HEK293 (cell line): ENCODE measurements around the gene HLA-DMA.

ENCODE experiments used
- CTCF ChIA-PET: fragments of 350-600 bp; formaldehyde crosslinking; extraction: SDS; loops from one replicate; lab custom pipeline; 2021; ENCODE audit warnings: antibody characterized with exemption; lab: Yijun Ruan, JAX
- POLR2A ChIA-PET: fragments of 300-600 bp; formaldehyde crosslinking; extraction: SDS; loops from one replicate; lab custom pipeline; 2020; ENCODE audit warnings: antibody characterized with exemption, inconsistent platforms; lab: Yijun Ruan, JAX
- H3K27ac ChIP-seq: fragments of 200-500 bp; sonication (Bioruptor generic); 2 replicates; pipeline ENCODE4 v1.5.1; 2014; ENCODE audit warnings: low read depth, low read length, control low read depth, inconsistent platforms; ENCODE audit errors: extremely low read depth
- H3K36me3 ChIP-seq, 2 experiments: fragments of 200-500 bp in 1 of 2; sonication (Bioruptor generic) in 1 of 2; 1 replicate in 1 of 2; 2 replicates in 1 of 2; pipeline ENCODE4 v1.5.1; 2014 to 2017; ENCODE audit warnings: inconsistent platforms in 2 of 2, low read length in 2 of 2; ENCODE audit not compliant: control insufficient read depth in 2 of 2, insufficient read depth in 1 of 2
- H3K4me1 ChIP-seq: fragments of 200-500 bp; sonication (Bioruptor generic); 2 replicates; pipeline ENCODE4 v1.5.1; 2014; ENCODE audit warnings: mild to moderate bottlenecking, low read length, inconsistent platforms; ENCODE audit not compliant: control insufficient read depth, insufficient read depth
- H3K4me3 ChIP-seq: 2 replicates; pipeline ENCODE4 v1.5.1; 2011; ENCODE audit warnings: low read depth, mild to moderate bottlenecking, control low read depth, low read length, moderate library complexity
- H3K9me3 ChIP-seq: fragments of 200-500 bp; sonication (Bioruptor generic); 2 replicates; pipeline ENCODE4 v1.5.1; 2014; ENCODE audit warnings: low read depth, low read length, inconsistent platforms; ENCODE audit not compliant: control insufficient read depth, insufficient read depth
- CTCF ChIP-seq: fragments of 450-650 bp; formaldehyde crosslinking; IDR thresholded peaks from 2 replicates; pipeline ENCODE4 v1.5.1; 2016; ENCODE audit warnings: missing biosample characterization, missing genetic modification characterization
- IKZF3 ChIP-seq: fragments of 450-650 bp; IDR thresholded peaks from 2 replicates; pipeline ENCODE4 v1.5.0; 2018; ENCODE audit warnings: missing biosample characterization, mild to moderate bottlenecking, missing genetic modification characterization, moderate library complexity
- MEIS1 ChIP-seq: sonication (generic); formaldehyde crosslinking; IDR thresholded peaks from 2 replicates; pipeline ENCODE4 v1.8.1; 2022; ENCODE audit warnings: missing genetic modification reagents, mild to moderate bottlenecking, borderline replicate concordance
- PRDM1 ChIP-seq: fragments of 450-650 bp; formaldehyde crosslinking; IDR thresholded peaks from 2 replicates; pipeline ENCODE4; 2016; ENCODE audit warnings: missing biosample characterization, missing genetic modification characterization
- TCF7L2 ChIP-seq: IDR thresholded peaks from 2 replicates; pipeline ENCODE4 v1.6.1; 2011; ENCODE audit warnings: low read depth, mild to moderate bottlenecking, inconsistent platforms, low read length, moderate library complexity, borderline replicate concordance
- WT1 ChIP-seq: fragments of 450-650 bp; formaldehyde crosslinking; IDR thresholded peaks from 2 replicates; pipeline ENCODE4 v1.5.1; 2016; ENCODE audit warnings: missing biosample characterization, missing genetic modification characterization
- ZEB2 ChIP-seq: fragments of 450-650 bp; formaldehyde crosslinking; IDR thresholded peaks from 2 replicates; pipeline ENCODE4 v1.5.1; 2016; ENCODE audit warnings: missing biosample characterization, missing genetic modification characterization
- ZFP41 ChIP-seq: fragments of 450-650 bp; formaldehyde crosslinking; IDR thresholded peaks from 2 replicates; pipeline ENCODE4 v1.5.1; 2016; ENCODE audit warnings: missing biosample characterization, missing genetic modification characterization, borderline replicate concordance
- ZNF138 ChIP-seq: fragments of 450-650 bp; formaldehyde crosslinking; IDR thresholded peaks from 2 replicates; pipeline ENCODE4 v1.5.1; 2016; ENCODE audit warnings: missing biosample characterization, missing genetic modification characterization, borderline replicate concordance
- ZNF155 ChIP-seq: fragments of 450-650 bp; formaldehyde crosslinking; IDR thresholded peaks from 2 replicates; pipeline ENCODE4 v1.5.1; 2016; ENCODE audit warnings: missing biosample characterization, missing genetic modification characterization
- ZNF23 ChIP-seq: fragments of 450-650 bp; formaldehyde crosslinking; IDR thresholded peaks from 2 replicates; pipeline ENCODE4 v1.5.1; 2016; ENCODE audit warnings: missing biosample characterization, missing genetic modification characterization, borderline replicate concordance
- ZNF24 ChIP-seq: fragments of 450-650 bp; formaldehyde crosslinking; IDR thresholded peaks from 2 replicates; pipeline ENCODE4 v1.5.1; 2016; ENCODE audit warnings: missing biosample characterization, missing genetic modification characterization
- ZNF248 ChIP-seq: fragments of 450-650 bp; formaldehyde crosslinking; IDR thresholded peaks from 2 replicates; pipeline ENCODE4 v1.5.1; 2017; ENCODE audit warnings: missing biosample characterization, missing genetic modification characterization
- ZNF274 ChIP-seq, 2 experiments: fragments of 200-500 bp in 1 of 2; fragments of 450-650 bp in 1 of 2; sonication (Bioruptor generic) in 1 of 2; formaldehyde crosslinking in 1 of 2; IDR thresholded peaks; 2 replicates each; pipeline versions ENCODE4 v1.5.1 to v1.6.1; 2014 to 2016; ENCODE audit warnings: borderline replicate concordance in 1 of 2, inconsistent platforms in 1 of 2, low read length in 1 of 2, missing biosample characterization in 1 of 2, missing genetic modification characterization in 1 of 2
- ZNF423 ChIP-seq: fragments of 450-650 bp; formaldehyde crosslinking; IDR thresholded peaks from 2 replicates; pipeline ENCODE4 v1.5.1; 2016; ENCODE audit warnings: missing biosample characterization, missing genetic modification characterization
- ZNF544 ChIP-seq: fragments of 450-650 bp; formaldehyde crosslinking; IDR thresholded peaks from 2 replicates; pipeline ENCODE4 v1.5.0; 2017; ENCODE audit warnings: missing biosample characterization, missing genetic modification characterization
- ZNF561 ChIP-seq: fragments of 450-650 bp; IDR thresholded peaks from 2 replicates; pipeline ENCODE4 v1.5.1; 2018; ENCODE audit warnings: missing biosample characterization, missing genetic modification characterization, borderline replicate concordance
- ZNF626 ChIP-seq: fragments of 450-650 bp; sonication (Bioruptor Pico); formaldehyde crosslinking; IDR thresholded peaks from 2 replicates; pipeline ENCODE4 v1.5.1; 2018; ENCODE audit warnings: missing biosample characterization, missing genetic modification characterization, inconsistent platforms
- ZNF654 ChIP-seq: fragments of 450-650 bp; formaldehyde crosslinking; IDR thresholded peaks from 2 replicates; pipeline ENCODE4 v1.5.1; 2016; ENCODE audit warnings: low read depth, missing biosample characterization, missing genetic modification characterization
- ZNF792 ChIP-seq: fragments of 450-650 bp; formaldehyde crosslinking; IDR thresholded peaks from 2 replicates; pipeline ENCODE4 v1.5.1; 2016; ENCODE audit warnings: missing biosample characterization, missing genetic modification characterization
- TF ChIP-seq, protein P1 (sequence below): fragments of 450-650 bp; formaldehyde crosslinking; IDR thresholded peaks from 2 replicates; pipeline ENCODE4 v1.5.1; 2016; ENCODE audit warnings: missing biosample characterization, missing genetic modification characterization, borderline replicate concordance
- TF ChIP-seq, protein P2 (sequence below): fragments of 450-650 bp; formaldehyde crosslinking; IDR thresholded peaks from 2 replicates; pipeline ENCODE4 v1.5.1; 2016; ENCODE audit warnings: missing biosample characterization, missing genetic modification characterization
- TF ChIP-seq, protein P3 (sequence below): fragments of 450-650 bp; formaldehyde crosslinking; IDR thresholded peaks from 2 replicates; pipeline ENCODE4 v1.5.1; 2016; ENCODE audit warnings: missing biosample characterization, missing genetic modification characterization

Gene HLA-DMA

DNA sequence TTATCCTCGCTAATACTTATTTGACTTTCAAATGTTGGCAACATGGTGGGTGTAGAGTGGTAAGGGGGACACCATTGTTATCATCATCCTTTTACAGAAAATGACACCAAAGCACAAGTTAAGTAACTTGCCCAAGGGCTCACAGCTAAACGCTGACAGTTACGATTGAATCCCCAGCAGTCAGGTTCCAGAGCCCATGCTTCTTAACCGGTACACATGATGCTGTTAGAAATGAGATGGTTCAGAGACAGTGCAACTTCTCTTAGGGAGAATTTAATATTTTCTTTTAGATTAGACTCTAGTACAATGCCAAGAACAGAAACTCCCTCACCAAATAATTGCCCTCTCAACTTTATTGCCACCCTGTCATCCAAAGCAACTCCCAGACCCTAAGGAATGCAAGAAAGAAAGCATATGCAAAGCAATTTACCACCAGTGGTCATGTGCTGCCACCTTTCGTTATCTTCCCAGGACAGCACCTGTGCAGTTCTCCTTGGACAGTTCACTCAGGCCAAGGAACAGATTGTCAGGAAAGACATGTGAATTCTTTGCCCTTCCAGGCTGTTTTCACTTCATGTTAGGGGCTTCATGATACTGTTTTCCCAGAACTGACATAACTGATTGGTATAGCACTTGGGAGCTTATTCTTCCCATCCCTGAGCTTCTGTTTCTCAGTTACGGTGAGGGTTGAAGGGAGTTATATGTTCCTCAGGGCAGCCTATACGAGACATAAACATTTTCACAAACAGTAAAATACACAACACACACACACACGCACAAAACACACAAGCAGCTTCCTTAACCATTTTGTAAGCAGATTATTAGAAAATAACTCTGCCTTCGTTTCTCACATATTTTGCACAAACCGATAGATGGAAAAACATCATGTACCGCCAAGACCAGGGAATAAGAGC is 5.1 kb downstream of the HLA-DMA start:
- Histone ChIP-seq H3K4me3 (no peak overlapping the region), H3K9me3 (no peaks in the 10 kb centered on the region), H3K36me3 (no peaks in the 10 kb centered on the region), H3K27ac (no peak overlapping the region), H3K4me1 (no peaks in the 10 kb centered on the region)
- ChIA-PET CTCF (interaction anchor here (0.6 to 2.6 kb wide), 50 partner anchors 8 to 541 kb away, joined by 3 to 67 read pairs (median 4); partner anchors contain the start of genes BRD2, BTNL2 and TAP2), POLR2A (interaction anchor here (0.6 to 2.1 kb wide), 4 partner anchors 24 to 53 kb away, joined by 3 to 15 read pairs (median 3); no protein-coding TSS in a partner anchor)
- TF ChIP-seq ZNF423 (tag by site-specific recombination) (no peak), CTCF (tag by site-specific recombination) (peak; percentile 82), ZEB2 (tag by site-specific recombination) (no peak), ZNF626 (tag by site-specific recombination) (no peak), ZNF654 (tag by site-specific recombination) (peak; percentile 95), ZNF792 (tag by site-specific recombination) (no peak), ZNF138 (tag by site-specific recombination) (no peak), ZNF248 (tag by site-specific recombination) (no peak), IKZF3 (tag by site-specific recombination) (peak; percentile 58; the same call in 1 of the 2 replicates), ZNF544 (tag by site-specific recombination) (no peak), PRDM1 (peak; percentile 74), ZNF155 (tag by site-specific recombination) (no peak), ZNF23 (tag by site-specific recombination) (no peak), WT1 (tag by site-specific recombination) (0 out of 2 replicates have a peak, but pooled peaks have one; percentile 19), ZNF24 (tag by site-specific recombination) (no peak), MEIS1 (CRISPR knock-in tag) (no peak), TCF7L2 (no peak), ZNF561 (tag by site-specific recombination) (0 out of 2 replicates have a peak, but pooled peaks have one; percentile 24), ZNF274 (IDR thresholded peaks at IDR 0.05; ENCODE audit: low read length) (no peak), ZNF274 (tag by site-specific recombination; IDR thresholded peaks at IDR 0.05; ENCODE audit: borderline replicate concordance) (no peak), ZFP41 (tag by site-specific recombination) (no peak)
- TF ChIP-seq, protein P1, sequence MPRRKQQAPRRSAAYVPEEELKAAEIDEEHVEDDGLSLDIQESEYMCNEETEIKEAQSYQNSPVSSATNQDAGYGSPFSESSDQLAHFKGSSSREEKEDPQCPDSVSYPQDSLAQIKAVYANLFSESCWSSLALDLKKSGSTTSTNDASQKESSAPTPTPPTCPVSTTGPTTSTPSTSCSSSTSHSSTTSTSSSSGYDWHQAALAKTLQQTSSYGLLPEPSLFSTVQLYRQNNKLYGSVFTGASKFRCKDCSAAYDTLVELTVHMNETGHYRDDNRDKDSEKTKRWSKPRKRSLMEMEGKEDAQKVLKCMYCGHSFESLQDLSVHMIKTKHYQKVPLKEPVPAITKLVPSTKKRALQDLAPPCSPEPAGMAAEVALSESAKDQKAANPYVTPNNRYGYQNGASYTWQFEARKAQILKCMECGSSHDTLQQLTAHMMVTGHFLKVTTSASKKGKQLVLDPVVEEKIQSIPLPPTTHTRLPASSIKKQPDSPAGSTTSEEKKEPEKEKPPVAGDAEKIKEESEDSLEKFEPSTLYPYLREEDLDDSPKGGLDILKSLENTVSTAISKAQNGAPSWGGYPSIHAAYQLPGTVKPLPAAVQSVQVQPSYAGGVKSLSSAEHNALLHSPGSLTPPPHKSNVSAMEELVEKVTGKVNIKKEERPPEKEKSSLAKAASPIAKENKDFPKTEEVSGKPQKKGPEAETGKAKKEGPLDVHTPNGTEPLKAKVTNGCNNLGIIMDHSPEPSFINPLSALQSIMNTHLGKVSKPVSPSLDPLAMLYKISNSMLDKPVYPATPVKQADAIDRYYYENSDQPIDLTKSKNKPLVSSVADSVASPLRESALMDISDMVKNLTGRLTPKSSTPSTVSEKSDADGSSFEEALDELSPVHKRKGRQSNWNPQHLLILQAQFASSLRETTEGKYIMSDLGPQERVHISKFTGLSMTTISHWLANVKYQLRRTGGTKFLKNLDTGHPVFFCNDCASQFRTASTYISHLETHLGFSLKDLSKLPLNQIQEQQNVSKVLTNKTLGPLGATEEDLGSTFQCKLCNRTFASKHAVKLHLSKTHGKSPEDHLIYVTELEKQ (tag by site-specific recombination) = no peak
- TF ChIP-seq, protein P2, sequence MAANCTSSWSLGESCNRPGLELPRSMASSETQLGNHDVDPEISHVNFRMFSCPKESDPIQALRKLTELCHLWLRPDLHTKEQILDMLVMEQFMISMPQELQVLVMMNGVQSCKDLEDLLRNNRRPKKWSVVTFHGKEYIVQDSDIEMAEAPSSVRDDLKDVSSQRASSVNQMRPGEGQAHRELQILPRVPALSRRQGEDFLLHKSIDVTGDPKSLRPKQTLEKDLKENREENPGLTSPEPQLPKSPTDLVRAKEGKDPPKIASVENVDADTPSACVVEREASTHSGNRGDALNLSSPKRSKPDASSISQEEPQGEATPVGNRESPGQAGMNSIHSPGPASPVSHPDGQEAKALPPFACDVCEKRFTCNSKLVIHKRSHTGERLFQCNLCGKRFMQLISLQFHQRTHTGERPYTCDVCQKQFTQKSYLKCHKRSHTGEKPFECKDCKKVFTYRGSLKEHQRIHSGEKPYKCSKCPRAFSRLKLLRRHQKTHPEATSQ = no peak
- TF ChIP-seq, protein P3, sequence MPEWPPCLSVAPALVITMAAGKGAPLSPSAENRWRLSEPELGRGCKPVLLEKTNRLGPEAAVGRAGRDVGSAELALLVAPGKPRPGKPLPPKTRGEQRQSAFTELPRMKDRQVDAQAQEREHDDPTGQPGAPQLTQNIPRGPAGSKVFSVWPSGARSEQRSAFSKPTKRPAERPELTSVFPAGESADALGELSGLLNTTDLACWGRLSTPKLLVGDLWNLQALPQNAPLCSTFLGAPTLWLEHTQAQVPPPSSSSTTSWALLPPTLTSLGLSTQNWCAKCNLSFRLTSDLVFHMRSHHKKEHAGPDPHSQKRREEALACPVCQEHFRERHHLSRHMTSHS (tag by site-specific recombination) = no peak
